C4-2B (cell line): ENCODE data around the gene OR2V2.

Experiments used
- H3K27ac ChIP-seq: fragments of 450-650 bp; 2 replicates; pipeline ENCODE4 v1.5.1; 2017
- CTCF ChIP-seq: fragments of 450-650 bp; conservative IDR thresholded peaks from 2 replicates; pipeline ENCODE4 v1.5.1; 2017; ENCODE audit warnings: mild to moderate bottlenecking
- ZFX ChIP-seq: fragments of 450-650 bp; IDR thresholded peaks from 2 replicates; pipeline ENCODE4 v1.6.1; 2017

Gene OR2V2

GRCh38 chr5:181184845-181185216 lies 37.4 kb downstream of the OR2V2 start:
- TF ChIP-seq ZFX (no peak), CTCF (no peak)
- peak overlapping the region; percentile 66 for H3K27ac ChIP-seq

GRCh38 chr5:181185560-181185959 lies 38.2 kb downstream of the OR2V2 start:
- no peak for TF ChIP-seq ZFX
- TF ChIP-seq CTCF, result no peak
- no peak overlapping the region for H3K27ac ChIP-seq

GRCh38 chr5:181186022-181186421 lies 38.6 kb downstream of the OR2V2 start:
- no peak overlapping the region for H3K27ac ChIP-seq
- TF ChIP-seq ZFX, result no peak
- no peak for TF ChIP-seq CTCF

GRCh38 chr5:181186986-181187499 lies 39.7 kb downstream of the OR2V2 start:
- no peak overlapping the region for H3K27ac ChIP-seq
- TF ChIP-seq ZFX (no peak), CTCF (no peak)

- peak overlapping the region; percentile 60 for H3K27ac ChIP-seq
- TF ChIP-seq CTCF, result peak; percentile 40
- TF ChIP-seq ZFX, result no peak
Observed at GRCh38 chr5:181187500-181188213, 40.3 kb downstream of the OR2V2 start.

GRCh38 chr5:181188700-181189362 lies 41.4 kb downstream of the OR2V2 start:
- TF ChIP-seq CTCF, result no peak
- TF ChIP-seq ZFX, result no peak
- H3K27ac ChIP-seq, result peak overlapping the region; percentile 60

- peak overlapping the region; percentile 60 for H3K27ac ChIP-seq
- TF ChIP-seq CTCF, result no peak
- no peak for TF ChIP-seq ZFX
Observed at GRCh38 chr5:181189363-181189961, 42.1 kb downstream of the OR2V2 start.
